Right kidney (tissue), 1 donor: ENCODE results near the gene DET1.

ENCODE experiments used
- DNase-seq: peaks from one replicate; pipeline ENCODE4 v3.0.0-alpha.2; 2016

The DET1 gene

GRCh38 chr15:88467073-88467934 lies 79.2 kb downstream of the DET1 start, which contains the start of the genes MRPL46 and MRPS11:
Gene MRPL46 (minus strand): TSS chr15:88467388. CDS start chr15:88467377, 11 bp downstream.
Gene MRPS11 (plus strand): TSS chr15:88467708. CDS start chr15:88467718, 10 bp downstream.
- peak; percentile 99 for DNase-seq

GRCh38 chr15:88465633-88466224 lies 80.8 kb downstream of the DET1 start:
- no peak for DNase-seq

- no peak for DNase-seq
Observed at GRCh38 chr15:88463870-88464532, 82.5 kb downstream of the DET1 start.
